Right forelimb (tissue), 1 donor: ENCODE measurements around the gene VGLL4.

Source experiments
- DNase-seq: peaks from one replicate; pipeline ENCODE4 v3.0.0-alpha.2; 2018

The VGLL4 gene

GRCh38 chr3:11563159-11563864 lies 80.4 kb downstream of the VGLL4 start:
- no peak for DNase-seq

GRCh38 chr3:11562277-11562881 lies 81.3 kb downstream of the VGLL4 start:
- no peak for DNase-seq

- no peak for DNase-seq
These were observed 83.0 kb downstream of the VGLL4 start for GRCh38 chr3:11560746-11561145.

- no peak for DNase-seq
These were observed 83.7 kb downstream of the VGLL4 start for GRCh38 chr3:11559816-11560633.

- DNase-seq, result no peak
These were observed 84.5 kb downstream of the VGLL4 start for GRCh38 chr3:11558918-11559815.

- no peak for DNase-seq
These were observed 85.3 kb downstream of the VGLL4 start for GRCh38 chr3:11558411-11558903.

GRCh38 chr3:11558002-11558401 lies 85.7 kb downstream of the VGLL4 start:
- DNase-seq, result no peak

- DNase-seq, result peak; percentile 80
These were observed 86.7 kb downstream of the VGLL4 start for GRCh38 chr3:11556851-11557644.

- no peak for DNase-seq
These were observed 87.7 kb downstream of the VGLL4 start for GRCh38 chr3:11555881-11556633.

- no peak for DNase-seq
These were observed 88.4 kb downstream of the VGLL4 start for GRCh38 chr3:11555211-11555782.

GRCh38 chr3:11554666-11555065 lies 89.0 kb downstream of the VGLL4 start:
- no peak for DNase-seq

- DNase-seq, result no peak
These were observed 89.5 kb downstream of the VGLL4 start for GRCh38 chr3:11554236-11554610.

- no peak for DNase-seq
These were observed 90.1 kb downstream of the VGLL4 start for GRCh38 chr3:11553436-11554235.

- DNase-seq, result no peak
These were observed 91.1 kb downstream of the VGLL4 start for GRCh38 chr3:11552289-11553264.

GRCh38 chr3:11551036-11551435 lies 92.7 kb downstream of the VGLL4 start:
- DNase-seq, result no peak

- DNase-seq, result no peak
These were observed 94.1 kb downstream of the VGLL4 start for GRCh38 chr3:11549580-11550140.

- no peak for DNase-seq
These were observed 95.0 kb downstream of the VGLL4 start for GRCh38 chr3:11548721-11549131.

- DNase-seq, result no peak
These were observed 96.2 kb downstream of the VGLL4 start for GRCh38 chr3:11547498-11547897.
